ENCODE measurements around the gene AKAP17A. TPM values are rescaled to one million over a fixed set of nuclear protein-coding genes. Genes with fewer than 3 reads are reported as not detected.
"Not testable (repeated sequence)": the region's sequence is repeated elsewhere in the genome, so short reads cannot be mapped to it uniquely, and the experiment has no call there.

AKAP17A gene
- total and polyA plus RNA-seq, 10 donors: 36.6 to 88.9 (median 70.0) TPM

DNA sequence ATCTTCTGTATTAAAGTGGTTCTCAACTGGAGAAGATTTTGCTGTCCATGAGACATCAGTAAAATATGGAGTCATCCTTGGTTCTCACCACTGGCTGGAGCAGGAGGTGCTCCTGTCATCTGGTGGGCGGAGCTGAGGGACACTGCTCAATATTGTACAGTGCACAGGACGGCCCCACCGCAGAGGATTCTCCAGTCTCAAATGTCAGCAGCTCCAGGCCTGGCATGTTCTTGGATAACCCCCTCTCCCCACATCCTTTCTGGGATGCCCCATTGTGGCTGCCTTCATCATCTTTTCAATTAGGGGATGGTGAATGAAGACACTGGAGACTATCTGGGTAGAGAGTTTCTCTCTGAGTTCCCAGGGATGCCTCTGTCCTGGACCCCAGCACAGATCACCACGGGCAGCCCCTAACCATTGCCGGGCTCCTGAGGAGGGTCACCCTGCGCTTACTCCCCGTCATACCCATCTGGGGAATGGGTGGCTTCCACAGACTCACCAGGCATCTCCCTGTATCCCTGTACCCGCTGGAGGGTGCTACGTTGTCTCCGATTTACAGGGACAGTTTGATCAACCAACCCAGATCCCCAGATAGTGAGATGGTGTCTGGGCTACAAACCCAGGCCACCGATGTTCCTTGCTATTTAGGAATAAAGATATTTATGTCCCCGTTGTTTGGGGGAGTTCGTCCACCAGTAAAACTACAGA lies 32.5 kb upstream of the AKAP17A start:
- WGBS, 5 donors: 83 to 93% (median 89%) methylated on average over 13 of the region's 13 CpGs
- Histone ChIP-seq H3K4me1 (peaks cover 0 to 23% (median 12%) of the 10 kb centered on the region in 6 donors), H3K36me3 (no peaks in the 10 kb centered on the region), H3K4me3 (no peak overlapping the region), H3K27me3 (replicated peaks in 1 of 7) (no peaks in the 10 kb centered on the region), H3K9me3 (peaks cover 0 to 10% (median 4%) of the 10 kb centered on the region in 8 donors), H3K27ac (no peak overlapping the region)
- TF ChIP-seq, protein P1, sequence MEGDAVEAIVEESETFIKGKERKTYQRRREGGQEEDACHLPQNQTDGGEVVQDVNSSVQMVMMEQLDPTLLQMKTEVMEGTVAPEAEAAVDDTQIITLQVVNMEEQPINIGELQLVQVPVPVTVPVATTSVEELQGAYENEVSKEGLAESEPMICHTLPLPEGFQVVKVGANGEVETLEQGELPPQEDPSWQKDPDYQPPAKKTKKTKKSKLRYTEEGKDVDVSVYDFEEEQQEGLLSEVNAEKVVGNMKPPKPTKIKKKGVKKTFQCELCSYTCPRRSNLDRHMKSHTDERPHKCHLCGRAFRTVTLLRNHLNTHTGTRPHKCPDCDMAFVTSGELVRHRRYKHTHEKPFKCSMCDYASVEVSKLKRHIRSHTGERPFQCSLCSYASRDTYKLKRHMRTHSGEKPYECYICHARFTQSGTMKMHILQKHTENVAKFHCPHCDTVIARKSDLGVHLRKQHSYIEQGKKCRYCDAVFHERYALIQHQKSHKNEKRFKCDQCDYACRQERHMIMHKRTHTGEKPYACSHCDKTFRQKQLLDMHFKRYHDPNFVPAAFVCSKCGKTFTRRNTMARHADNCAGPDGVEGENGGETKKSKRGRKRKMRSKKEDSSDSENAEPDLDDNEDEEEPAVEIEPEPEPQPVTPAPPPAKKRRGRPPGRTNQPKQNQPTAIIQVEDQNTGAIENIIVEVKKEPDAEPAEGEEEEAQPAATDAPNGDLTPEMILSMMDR (IDR thresholded peaks at IDR 0.05 in 8 of 11, conservative IDR thresholded peaks at IDR 0.05 in 3 of 11): no peak
- TF ChIP-seq POLR2A (IDR thresholded peaks at IDR 0.05) (no peak), POLR2AphosphoS5 (IDR thresholded peaks at IDR 0.05) (no peak)
- no peak for DNase-seq
- intact Hi-C loops (cut with DNase I; ENCODE audit: low total_unique reads): no loop called here

- DNase-seq: no peak
- Histone ChIP-seq H3K4me1 (peaks cover 0 to 14% (median 5%) of the 10 kb centered on the region in 6 donors), H3K27ac (no peak overlapping the region), H3K27me3 (replicated peaks in 1 of 7) (no peaks in the 10 kb centered on the region), H3K9me3 (peaks cover 0 to 3% (median 0%) of the 10 kb centered on the region in 8 donors), H3K4me3 (no peak overlapping the region), H3K36me3 (no peaks in the 10 kb centered on the region)
- TF ChIP-seq POLR2A (IDR thresholded peaks at IDR 0.05) (no peak), POLR2AphosphoS5 (IDR thresholded peaks at IDR 0.05) (no peak)
- TF ChIP-seq, protein P1 (IDR thresholded peaks at IDR 0.05 in 8 of 11, conservative IDR thresholded peaks at IDR 0.05 in 3 of 11): no peak
- intact Hi-C loops (cut with DNase I; ENCODE audit: low total_unique reads): no loop called here
- 9 to 39% (median 18%) methylated on average over 2 of the region's 2 CpGs for WGBS, 5 donors
These were observed 30.2 kb upstream of the AKAP17A start for GRCh38 chrX:1561164-1561563.

DNA sequence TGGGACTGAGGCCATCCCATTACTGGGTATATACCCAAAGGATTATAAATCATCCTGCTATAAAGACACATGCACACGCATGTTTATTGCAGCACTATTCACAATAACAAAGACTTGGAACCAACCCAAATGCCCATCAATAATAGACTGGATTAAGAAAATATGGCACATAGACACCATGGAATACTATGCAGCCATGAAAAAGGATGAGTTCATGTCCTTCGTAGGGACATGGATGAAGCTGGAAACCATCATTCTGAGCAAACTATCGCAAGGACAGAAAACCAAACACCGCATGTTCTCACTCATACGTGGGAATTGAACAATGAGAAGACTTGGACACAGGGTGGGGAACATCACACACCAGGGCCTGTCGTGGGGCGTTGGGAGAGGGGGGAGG lies 27.3 kb upstream of the AKAP17A start:
- H3K9me3 ChIP-seq; DNase-seq; intact Hi-C loops (cut with DNase I; ENCODE audit: low total_unique reads); H3K4me3 ChIP-seq; H3K27me3 ChIP-seq (replicated peaks in 1 of 7); H3K36me3 ChIP-seq; H3K27ac ChIP-seq: not testable (repeated sequence)
- WGBS, 5 donors: 91 to 93% (median 91%) methylated on average over 7 of the region's 7 CpGs
- peaks cover 0 to 12% (median 5%) of the 10 kb centered on the region in 6 donors for H3K4me1 ChIP-seq

DNA sequence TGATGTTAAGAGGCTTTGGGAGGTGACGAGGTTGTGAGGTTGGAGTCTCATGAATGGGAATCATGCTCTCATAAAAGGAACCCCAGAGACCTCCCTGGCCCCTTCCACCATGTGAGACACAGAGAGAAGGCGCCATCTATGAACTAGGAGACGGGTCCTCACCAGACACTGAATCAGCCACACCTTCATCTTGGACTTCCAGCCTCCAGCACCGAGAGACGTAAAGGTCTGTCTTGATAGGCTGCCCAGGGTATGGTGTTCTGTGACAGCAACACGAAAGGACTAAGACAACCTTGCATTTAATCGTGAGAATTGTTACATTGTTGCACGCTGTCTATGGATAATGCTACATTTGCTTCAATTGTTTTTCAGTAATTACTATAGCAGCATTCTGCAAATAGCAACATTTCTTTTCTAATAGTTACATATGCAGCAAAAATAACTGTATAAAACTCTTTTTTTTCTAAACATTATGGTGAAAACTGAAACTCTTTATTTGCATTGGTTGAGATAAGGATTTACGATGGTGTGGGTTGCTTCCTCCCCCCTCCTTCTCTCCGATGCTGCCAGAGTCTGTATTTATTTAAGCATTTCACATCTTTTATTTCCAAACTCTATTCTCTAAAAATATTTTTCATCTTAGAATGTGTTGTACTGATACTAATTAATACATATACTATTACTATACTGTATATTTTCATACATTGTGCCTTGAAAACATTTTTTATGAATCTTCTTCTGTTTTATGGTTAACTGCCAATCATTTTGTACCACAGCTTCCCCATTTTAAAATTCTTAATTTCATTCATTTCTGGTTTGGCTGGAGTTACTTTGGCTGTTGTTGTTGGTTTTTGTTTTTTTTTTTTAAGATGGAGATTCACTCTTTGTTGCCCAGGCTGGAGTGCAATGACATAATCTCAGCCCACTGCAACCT lies 26.4 kb upstream of the AKAP17A start:
- TF ChIP-seq, protein P1 (IDR thresholded peaks at IDR 0.05 in 8 of 11, conservative IDR thresholded peaks at IDR 0.05 in 3 of 11): no peak
- TF ChIP-seq POLR2AphosphoS5 (IDR thresholded peaks at IDR 0.05): no peak
- no peak for TF ChIP-seq POLR2A (IDR thresholded peaks at IDR 0.05)
- Histone ChIP-seq H3K27ac (no peak overlapping the region), H3K4me3 (no peak overlapping the region), H3K36me3 (no peaks in the 10 kb centered on the region), H3K4me1 (peaks cover 0 to 13% (median 5%) of the 10 kb centered on the region in 6 donors), H3K27me3 (replicated peaks in 1 of 7) (no peaks in the 10 kb centered on the region), H3K9me3 (no peaks in the 10 kb centered on the region)
- 35 to 62% (median 45%) methylated on average over 10 of the region's 10 CpGs for WGBS, 5 donors
- intact Hi-C loops (cut with DNase I; ENCODE audit: low total_unique reads): no loop called here
- no peak for DNase-seq

GRCh38 chrX:1574181-1574580 lies 17.2 kb upstream of the AKAP17A start:
- H3K27ac ChIP-seq; DNase-seq; H3K9me3 ChIP-seq; H3K36me3 ChIP-seq; H3K27me3 ChIP-seq (replicated peaks in 1 of 7); H3K4me3 ChIP-seq: not testable (repeated sequence)
- WGBS, 5 donors: 92 to 98% (median 93%) methylated on average over 19 of the region's 19 CpGs
- H3K4me1 ChIP-seq: peaks cover 0 to 22% (median 12%) of the 10 kb centered on the region in 6 donors
- intact Hi-C loops (cut with DNase I; ENCODE audit: low total_unique reads): loop anchor here (10.0 kb wide), 1 partner anchor 119 kb away; the partner anchor contains the start of gene ASMTL
